Kidney (tissue), 14 donors: ENCODE measurements around the gene WDFY4. TPM values are rescaled to one million over a fixed set of nuclear protein-coding genes. Genes with fewer than 3 reads are reported as not detected.

ENCODE experiments used
- DNase-seq, 5 donors: peaks; one replicate each; pipeline ENCODE4 v3.0.0-alpha.2; 2013 to 2020
- FAIRE-seq: peaks from 2 replicates; lab custom pipeline; 2012; peaks lifted over from hg19 to GRCh38; lab: Jason Lieb, UNC
- H3K27ac ChIP-seq, 2 donors: one replicate each; pipeline ENCODE4 v1.7.0; 2013; ENCODE audit warnings: low read depth in 2 of 2, low read length in 2 of 2, inconsistent platforms in 1 of 2
- H3K27me3 ChIP-seq: one replicate; pipeline ENCODE4 v1.7.1; 2013; ENCODE audit warnings: low read length, inconsistent platforms; ENCODE audit not compliant: control insufficient read depth, insufficient read depth
- H3K36me3 ChIP-seq, 3 donors: one replicate each; pipeline versions ENCODE4 v1.7.0 to v1.7.1; 2013; ENCODE audit warnings: low read length in 3 of 3, control low read depth in 1 of 3, inconsistent platforms in 1 of 3; ENCODE audit not compliant: insufficient read depth in 3 of 3, control insufficient read depth in 2 of 3
- H3K4me1 ChIP-seq, 3 donors: one replicate each; pipeline versions ENCODE4 v1.7.0 to v1.7.1; 2013; ENCODE audit warnings: low read length in 3 of 3, inconsistent platforms in 1 of 3, low read depth in 1 of 3; ENCODE audit not compliant: control insufficient read depth in 2 of 3, insufficient read depth in 2 of 3
- H3K4me3 ChIP-seq, 3 donors: one replicate each; pipeline versions ENCODE4 v1.7.0 to v1.8.1; 2013; ENCODE audit warnings: low read length in 3 of 3, control low read depth in 1 of 3, inconsistent platforms in 1 of 3
- H3K9ac ChIP-seq, 3 donors: one replicate each; pipeline versions ENCODE4 v1.7.0 to v1.7.1; 2013; ENCODE audit warnings: low read length in 3 of 3, control low read depth in 1 of 3, inconsistent platforms in 1 of 3
- H3K9me3 ChIP-seq, 3 donors: one replicate each; pipeline versions ENCODE4 v1.7.0 to v1.7.1; 2013; ENCODE audit warnings: low read length in 3 of 3, control low read depth in 1 of 3, inconsistent platforms in 1 of 3; ENCODE audit not compliant: control insufficient read depth in 2 of 3, insufficient read depth in 1 of 3
- intact Hi-C: fragments of 100-400 bp; cut with DNase I; formaldehyde crosslinking; loops from one replicate; pipeline ENCODE4 v1.11.1; 2022
- polyA plus RNA-seq: library from polyadenylated mRNA; stranded (reverse); fragments of 350-450 nt; fragmentation: Illumina TruSeq; extraction: RNeasy Lipid Tissue Mini Kit (QIAGEN cat#74804); gene quantifications from one replicate; pipeline ENCODE4 v1.2.3, GENCODE V29; 2014; ENCODE audit warnings: low read depth, low replicate concordance; ENCODE audit not compliant: insufficient read depth
- total RNA-seq: library from RNA; stranded (reverse); fragmentation: NEBNext Ultra II Directional; extraction: Animal tissue kit (Norgen Biotek cat#: 25700); gene quantifications from one replicate; pipeline ENCODE4 v1.2.1, GENCODE V29; 2021
- TF ChIP-seq, protein P1 (sequence below): IDR thresholded peaks from 3 replicates; pipeline ENCODE4 v1.5.1; 2012; ENCODE audit warnings: mild to moderate bottlenecking, moderate library complexity, borderline replicate concordance; ENCODE audit not compliant: insufficient read depth; ENCODE audit errors: extremely low read depth
- donor health status: control.
- donor health status: control.
- donor health status: control.
- donor health status: control.
- donor health status: control.
- donor health status: DM: yes; HTN: yes; CAD: no.
- donor health status: Normal renal cell carcinoma (clear cell type).

The WDFY4 gene
- total and polyA plus RNA-seq, 2 donors from 2014 or later, result 1.7 to 13.3 TPM

- TF ChIP-seq, protein P1, sequence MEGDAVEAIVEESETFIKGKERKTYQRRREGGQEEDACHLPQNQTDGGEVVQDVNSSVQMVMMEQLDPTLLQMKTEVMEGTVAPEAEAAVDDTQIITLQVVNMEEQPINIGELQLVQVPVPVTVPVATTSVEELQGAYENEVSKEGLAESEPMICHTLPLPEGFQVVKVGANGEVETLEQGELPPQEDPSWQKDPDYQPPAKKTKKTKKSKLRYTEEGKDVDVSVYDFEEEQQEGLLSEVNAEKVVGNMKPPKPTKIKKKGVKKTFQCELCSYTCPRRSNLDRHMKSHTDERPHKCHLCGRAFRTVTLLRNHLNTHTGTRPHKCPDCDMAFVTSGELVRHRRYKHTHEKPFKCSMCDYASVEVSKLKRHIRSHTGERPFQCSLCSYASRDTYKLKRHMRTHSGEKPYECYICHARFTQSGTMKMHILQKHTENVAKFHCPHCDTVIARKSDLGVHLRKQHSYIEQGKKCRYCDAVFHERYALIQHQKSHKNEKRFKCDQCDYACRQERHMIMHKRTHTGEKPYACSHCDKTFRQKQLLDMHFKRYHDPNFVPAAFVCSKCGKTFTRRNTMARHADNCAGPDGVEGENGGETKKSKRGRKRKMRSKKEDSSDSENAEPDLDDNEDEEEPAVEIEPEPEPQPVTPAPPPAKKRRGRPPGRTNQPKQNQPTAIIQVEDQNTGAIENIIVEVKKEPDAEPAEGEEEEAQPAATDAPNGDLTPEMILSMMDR, result no peak
- intact Hi-C loops, result no loop called here
- Histone ChIP-seq H3K9me3 (no peaks in the 10 kb centered on the region), H3K27ac (no peak overlapping the region), H3K9ac (no peak overlapping the region), H3K27me3 (no peaks in the 10 kb centered on the region), H3K4me3 (no peak overlapping the region), H3K4me1 (no peaks in the 10 kb centered on the region), H3K36me3 (no peaks in the 10 kb centered on the region)
- FAIRE-seq, result no peak
- DNase-seq, result no peak
Measured at GRCh38 chr10:48704156-48704555, 19.5 kb downstream of the WDFY4 start.

GRCh38 chr10:48705401-48705938 lies 20.8 kb downstream of the WDFY4 start:
- H3K4me1 ChIP-seq, result no peaks in the 10 kb centered on the region
- intact Hi-C loops, result no loop called here
- H3K9me3 ChIP-seq, result no peaks in the 10 kb centered on the region
- TF ChIP-seq, protein P1, result no peak
- FAIRE-seq, result no peak
- H3K36me3 ChIP-seq, result no peaks in the 10 kb centered on the region
- no peak overlapping the region for H3K27ac ChIP-seq
- H3K4me3 ChIP-seq, result no peak overlapping the region
- DNase-seq, result no peak
- H3K9ac ChIP-seq, result no peak overlapping the region
- no peaks in the 10 kb centered on the region for H3K27me3 ChIP-seq

GRCh38 chr10:48707472-48707871 lies 22.8 kb downstream of the WDFY4 start:
- no peaks in the 10 kb centered on the region for H3K4me1 ChIP-seq
- no peak for FAIRE-seq
- no peak overlapping the region for H3K27ac ChIP-seq
- no peak overlapping the region for H3K4me3 ChIP-seq
- H3K9ac ChIP-seq, result no peak overlapping the region
- TF ChIP-seq, protein P1, result no peak
- H3K27me3 ChIP-seq, result no peaks in the 10 kb centered on the region
- no peak for DNase-seq
- intact Hi-C loops, result no loop called here
- H3K36me3 ChIP-seq, result no peaks in the 10 kb centered on the region
- H3K9me3 ChIP-seq, result no peaks in the 10 kb centered on the region

DNA sequence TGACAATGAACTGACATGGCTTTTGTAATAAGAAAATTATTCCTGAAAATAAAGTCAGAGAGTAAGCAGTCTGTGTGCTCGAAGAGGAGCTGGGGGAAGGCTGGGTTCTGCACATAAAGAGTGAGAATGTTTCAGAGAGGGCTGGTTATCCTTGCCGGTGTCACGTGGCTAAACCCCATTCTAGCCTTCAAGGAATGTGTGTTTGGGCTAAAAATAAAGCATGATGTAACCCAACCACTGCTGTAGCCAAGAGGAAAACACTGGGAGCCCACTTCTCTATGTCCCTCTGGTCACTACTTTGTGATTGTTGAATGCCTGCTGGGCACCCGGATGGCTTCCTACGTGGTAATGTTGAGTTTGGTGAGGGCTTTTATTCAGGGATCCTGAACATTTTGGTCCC lies 23.5 kb downstream of the WDFY4 start:
- peak in 1 of 5 donors; percentile 9 for DNase-seq
- Histone ChIP-seq H3K27me3 (no peaks in the 10 kb centered on the region), H3K36me3 (no peaks in the 10 kb centered on the region), H3K27ac (no peak overlapping the region), H3K9me3 (no peaks in the 10 kb centered on the region), H3K4me1 (no peaks in the 10 kb centered on the region), H3K9ac (no peak overlapping the region), H3K4me3 (no peak overlapping the region)
- intact Hi-C loops, result no loop called here
- TF ChIP-seq, protein P1, result no peak
- no peak for FAIRE-seq
